ENCODE results near the gene POLR2L.

The POLR2L gene

DNA sequence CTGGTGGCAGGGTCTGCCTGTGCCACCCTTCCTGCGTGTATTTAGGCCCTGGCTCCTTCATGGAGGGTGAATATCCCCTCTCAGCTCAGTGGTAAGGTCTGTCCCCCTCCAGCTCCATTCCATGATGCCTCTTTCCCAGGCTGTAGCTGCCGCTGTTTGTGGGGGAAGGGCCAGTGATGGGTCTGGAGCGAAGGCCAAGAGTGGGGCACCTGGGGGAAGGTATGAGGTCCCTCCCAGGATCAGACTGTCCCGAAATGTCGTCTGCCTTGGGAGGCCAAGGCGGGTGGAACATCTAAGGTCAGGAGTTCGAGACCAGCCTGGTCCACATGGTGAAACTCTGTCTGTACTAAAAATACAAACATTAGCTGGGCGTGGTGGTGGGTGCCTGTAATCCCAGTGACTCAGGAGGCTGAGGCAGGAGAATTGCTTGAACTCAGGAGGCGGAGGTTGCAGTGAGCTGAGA is 8.4 kb downstream of the POLR2L start:
- no peak for DNase-seq (ENCODE audit: low read depth)
- no peak overlapping the region; the same call in 1 of the 2 replicates for H3K4me3 ChIP-seq (ENCODE audit: low read depth, low read length)
- TF ChIP-seq, protein P1, sequence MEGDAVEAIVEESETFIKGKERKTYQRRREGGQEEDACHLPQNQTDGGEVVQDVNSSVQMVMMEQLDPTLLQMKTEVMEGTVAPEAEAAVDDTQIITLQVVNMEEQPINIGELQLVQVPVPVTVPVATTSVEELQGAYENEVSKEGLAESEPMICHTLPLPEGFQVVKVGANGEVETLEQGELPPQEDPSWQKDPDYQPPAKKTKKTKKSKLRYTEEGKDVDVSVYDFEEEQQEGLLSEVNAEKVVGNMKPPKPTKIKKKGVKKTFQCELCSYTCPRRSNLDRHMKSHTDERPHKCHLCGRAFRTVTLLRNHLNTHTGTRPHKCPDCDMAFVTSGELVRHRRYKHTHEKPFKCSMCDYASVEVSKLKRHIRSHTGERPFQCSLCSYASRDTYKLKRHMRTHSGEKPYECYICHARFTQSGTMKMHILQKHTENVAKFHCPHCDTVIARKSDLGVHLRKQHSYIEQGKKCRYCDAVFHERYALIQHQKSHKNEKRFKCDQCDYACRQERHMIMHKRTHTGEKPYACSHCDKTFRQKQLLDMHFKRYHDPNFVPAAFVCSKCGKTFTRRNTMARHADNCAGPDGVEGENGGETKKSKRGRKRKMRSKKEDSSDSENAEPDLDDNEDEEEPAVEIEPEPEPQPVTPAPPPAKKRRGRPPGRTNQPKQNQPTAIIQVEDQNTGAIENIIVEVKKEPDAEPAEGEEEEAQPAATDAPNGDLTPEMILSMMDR (IDR thresholded peaks at IDR 0.05; ENCODE audit: low read depth, low read length, missing control alignments), result no peak

GRCh38 chr11:833114-833791 is 9.1 kb downstream of the POLR2L start:
- DNase-seq (ENCODE audit: low read depth), result no peak
- peak overlapping the region; percentile 75 for H3K4me3 ChIP-seq (ENCODE audit: low read depth, low read length)
- TF ChIP-seq, protein P1 (IDR thresholded peaks at IDR 0.05; ENCODE audit: low read depth, low read length, missing control alignments), result no peak

DNA sequence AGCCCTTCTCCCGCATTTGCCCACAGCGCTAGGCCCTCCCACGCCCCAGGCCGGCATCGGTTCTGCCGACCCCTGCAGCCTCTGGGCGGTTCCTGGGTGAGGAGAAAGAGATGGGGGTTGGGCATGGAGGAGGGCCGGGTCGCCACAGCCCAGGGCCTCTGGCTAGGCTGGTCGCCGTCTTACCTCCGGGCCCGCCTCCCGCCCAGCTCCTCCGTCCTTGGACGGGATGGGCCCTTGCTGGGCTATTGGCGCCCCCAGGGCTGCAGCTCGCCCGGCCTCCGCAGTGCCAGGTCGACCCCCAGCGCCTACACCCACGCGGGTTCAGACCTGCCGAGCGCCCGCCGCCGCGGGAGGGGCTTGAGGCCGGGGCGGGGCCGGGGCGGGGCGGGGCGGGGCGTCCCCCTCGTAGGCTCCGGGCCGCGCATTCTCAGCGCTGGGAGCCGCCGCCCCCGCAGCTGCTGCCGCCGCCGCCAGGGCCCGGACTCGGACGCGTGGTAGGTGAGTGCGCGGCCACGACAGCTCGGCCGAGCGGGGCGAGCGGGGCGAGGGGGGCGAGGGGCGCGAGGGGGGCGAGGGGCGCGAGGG is 9.7 kb downstream of the POLR2L start, which contains the start of gene CD151:
Gene CD151 (plus strand): TSS at position 424 of the 585 bp plus-strand sequence. CDS start 3,118 bp downstream, outside the sequence.
- TF ChIP-seq, protein P1 (IDR thresholded peaks at IDR 0.05; ENCODE audit: low read depth, low read length, missing control alignments), result no peak
- H3K4me3 ChIP-seq (ENCODE audit: low read depth, low read length), result peak within 1 kb of the TSS; percentile 75
- DNase-seq (ENCODE audit: low read depth), result no peak

DNA sequence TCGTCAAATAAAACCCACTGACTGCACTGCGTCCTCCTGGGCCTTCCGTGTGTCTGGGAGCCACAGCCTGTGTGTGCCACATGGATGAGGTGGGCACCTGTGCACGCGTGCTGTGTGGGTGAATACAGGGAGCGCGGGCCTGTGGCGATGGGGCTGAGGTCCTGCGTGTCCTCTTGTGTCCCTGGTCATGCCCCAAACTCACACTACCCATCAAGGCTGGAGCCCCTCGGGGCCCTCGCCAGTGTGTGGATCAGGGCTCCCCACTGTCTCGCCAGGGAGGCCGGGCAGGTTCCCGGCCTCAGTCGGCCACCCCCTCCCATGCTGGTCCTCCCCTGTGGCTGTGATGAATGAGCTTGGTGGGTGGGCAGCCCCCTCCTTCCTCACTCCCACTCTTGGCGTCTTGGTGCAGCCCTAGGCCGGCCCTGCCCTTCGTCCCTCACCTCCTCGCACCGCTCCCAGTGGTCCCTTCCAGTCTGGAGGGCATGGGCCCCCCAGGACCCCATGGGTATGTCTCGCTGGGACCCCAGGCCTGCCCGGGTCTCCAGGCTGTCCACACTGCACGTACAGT is 10.3 kb downstream of the POLR2L start:
- DNase-seq (ENCODE audit: low read depth), result no peak
- peak overlapping the region; percentile 52 for H3K4me3 ChIP-seq (ENCODE audit: low read depth, low read length)
- TF ChIP-seq, protein P1 (IDR thresholded peaks at IDR 0.05; ENCODE audit: low read depth, low read length, missing control alignments), result no peak

DNA sequence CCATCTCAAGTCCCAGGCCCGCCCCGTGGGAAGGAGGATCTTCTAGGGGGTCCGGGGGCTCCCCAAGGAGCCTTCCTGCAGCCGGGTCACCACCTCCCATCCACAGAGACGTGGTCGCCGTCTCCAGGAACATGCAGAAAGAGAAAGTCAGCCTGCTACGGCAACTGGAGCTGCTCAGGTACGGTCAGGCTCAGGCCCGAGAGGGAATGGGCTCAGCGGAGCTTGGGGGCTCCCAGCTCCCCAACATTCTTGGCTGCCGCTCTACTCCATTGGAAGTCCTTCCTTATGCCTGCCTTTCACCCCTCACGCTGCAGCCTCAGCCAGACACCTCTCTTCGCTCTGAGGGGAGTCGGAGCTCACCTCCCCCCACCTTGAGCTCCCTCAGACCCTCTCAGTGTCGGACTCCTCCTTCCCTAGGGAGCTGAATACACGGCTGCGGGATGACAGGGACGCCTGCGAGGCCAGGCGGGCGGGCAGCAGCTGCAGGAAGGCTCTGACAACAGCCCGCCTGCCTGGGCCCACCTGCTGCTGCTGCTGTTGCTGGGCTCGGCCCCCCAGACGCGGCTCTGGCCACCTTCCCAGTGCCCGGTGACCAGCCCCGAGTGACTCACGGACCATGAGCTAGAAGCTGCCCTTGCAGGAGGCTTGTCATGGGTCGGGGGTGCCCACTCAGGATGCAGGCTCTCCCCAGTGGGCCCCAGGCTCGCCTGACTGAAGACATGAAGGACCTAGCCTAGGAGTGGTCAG is 11.0 kb downstream of the POLR2L start:
- TF ChIP-seq, protein P1 (IDR thresholded peaks at IDR 0.05; ENCODE audit: low read depth, low read length, missing control alignments), result no peak
- no peak overlapping the region for H3K4me3 ChIP-seq (ENCODE audit: low read depth, low read length)

GRCh38 chr11:830295-831117 is 11.8 kb downstream of the POLR2L start:
- H3K4me3 ChIP-seq (ENCODE audit: low read depth, low read length), result peak overlapping the region; percentile 30
- DNase-seq (ENCODE audit: low read depth), result no peak

More for the DNA sequence above, 11.0 kb downstream of the POLR2L start:
- DNase-seq (ENCODE audit: low read depth), result no peak

More at GRCh38 chr11:830295-831117, 11.8 kb downstream of the POLR2L start:
- TF ChIP-seq, protein P1 (IDR thresholded peaks at IDR 0.05; ENCODE audit: low read depth, low read length, missing control alignments), result no peak
